Measurements from ENCODE around the gene PAIP1.
"Not testable (repeated sequence)": the region's sequence is repeated elsewhere in the genome, so short reads cannot be mapped to it uniquely, and the experiment has no call there.

The PAIP1 gene

DNA sequence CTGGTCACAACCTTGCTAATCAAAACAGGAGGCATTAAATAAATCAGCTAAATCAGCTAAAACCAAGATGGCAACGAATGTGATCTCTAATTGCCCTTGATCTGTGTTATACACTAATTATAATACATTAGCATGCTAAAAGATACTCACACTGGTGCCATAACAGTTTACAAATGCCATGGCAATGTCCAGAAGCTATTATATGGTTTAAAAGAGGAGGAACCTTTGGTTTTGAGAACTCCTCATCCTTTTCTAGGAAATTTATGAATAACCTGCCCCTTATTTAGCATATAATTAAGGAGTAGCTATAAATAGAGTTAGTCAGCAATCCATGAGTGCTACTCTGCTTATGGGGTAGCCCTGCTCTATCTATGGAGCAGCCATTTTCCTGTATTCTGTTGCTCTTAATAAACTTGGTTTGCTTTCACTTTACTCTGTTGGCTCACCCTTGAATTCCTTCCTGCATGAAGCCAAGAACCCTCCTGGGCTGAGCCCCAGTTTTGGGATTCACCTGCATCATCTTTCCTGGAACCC is 27.4 kb upstream of the PAIP1 start:
- Histone ChIP-seq H3K4me2 (ENCODE audit: low read length) (no peak overlapping the region), H3K9ac (ENCODE audit: low read length) (no peak overlapping the region), H4K8ac (ENCODE audit: low read depth, low read length) (no peak overlapping the region), H2BK5ac (ENCODE audit: low read length) (no peak overlapping the region), H3K4me3 (ENCODE audit: low read length) (no peak overlapping the region), H3K23ac (ENCODE audit: low read length) (no peak overlapping the region), H2AK5ac (ENCODE audit: low read length) (no peak overlapping the region), H3K4ac (ENCODE audit: low read depth, low read length) (no peak overlapping the region), H2BK15ac (replicated peaks; ENCODE audit: low read depth) (no peak overlapping the region), H3K79me2 (ENCODE audit: control insufficient read depth, insufficient read depth, low read length) (no peaks in the 10 kb centered on the region), H3K27ac (ENCODE audit: low read depth, low read length) (no peak overlapping the region), H3K36me3 (ENCODE audit: control insufficient read depth, insufficient read depth, low read length) (no peaks in the 10 kb centered on the region), H4K5ac (ENCODE audit: low read length) (no peak overlapping the region), H3K56ac (ENCODE audit: low read length) (no peak overlapping the region), H3K79me1 (ENCODE audit: low read length) (no peaks in the 10 kb centered on the region), H3K18ac (ENCODE audit: low read length) (no peak overlapping the region), H3K4me1 (ENCODE audit: control insufficient read depth, low read depth, low read length) (no peaks in the 10 kb centered on the region), H2BK120ac (ENCODE audit: low read depth, low read length) (no peak overlapping the region), H3K27me3 (ENCODE audit: insufficient read depth, low read length, poor library complexity) (no peaks in the 10 kb centered on the region)
- WGBS (ENCODE audit: extremely low coverage, insufficient coverage, low lambda C conversion rate): no CpG with 5 or more reads among the region's 1 CpG
- no peak for DNase-seq

DNA sequence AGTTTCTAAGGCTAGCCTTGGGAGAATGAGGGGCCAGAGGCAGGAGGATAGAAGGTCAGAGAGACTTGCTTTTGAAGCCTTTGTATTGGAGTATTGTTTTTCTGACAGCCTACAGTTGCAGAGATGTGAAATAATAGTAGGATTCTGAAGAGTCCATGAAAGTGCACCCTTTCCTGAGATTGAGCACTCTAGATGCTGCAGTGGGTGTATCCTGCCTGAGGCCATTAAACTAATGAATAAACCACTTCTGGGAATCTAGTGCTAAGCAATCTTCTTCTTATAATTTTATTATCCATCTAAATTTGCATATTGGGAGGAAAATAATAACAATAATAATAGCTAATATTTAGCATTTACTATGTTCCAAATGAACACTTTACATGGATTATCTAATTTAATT is 26.8 kb upstream of the PAIP1 start:
- Histone ChIP-seq H2BK5ac (ENCODE audit: low read length) (no peak overlapping the region), H3K9ac (ENCODE audit: low read length) (no peak overlapping the region), H3K4me3 (ENCODE audit: low read length) (no peak overlapping the region), H3K27me3 (ENCODE audit: insufficient read depth, low read length, poor library complexity) (no peaks in the 10 kb centered on the region), H2BK120ac (ENCODE audit: low read depth, low read length) (no peak overlapping the region), H3K36me3 (ENCODE audit: control insufficient read depth, insufficient read depth, low read length) (no peaks in the 10 kb centered on the region), H3K4me2 (ENCODE audit: low read length) (no peak overlapping the region), H4K8ac (ENCODE audit: low read depth, low read length) (no peak overlapping the region), H3K23ac (ENCODE audit: low read length) (no peak overlapping the region), H3K56ac (ENCODE audit: low read length) (no peak overlapping the region), H2BK15ac (replicated peaks; ENCODE audit: low read depth) (no peak overlapping the region), H2AK5ac (ENCODE audit: low read length) (no peak overlapping the region), H3K79me1 (ENCODE audit: low read length) (no peaks in the 10 kb centered on the region), H3K18ac (ENCODE audit: low read length) (no peak overlapping the region), H3K27ac (ENCODE audit: low read depth, low read length) (no peak overlapping the region), H3K4ac (ENCODE audit: low read depth, low read length) (no peak overlapping the region), H3K4me1 (ENCODE audit: control insufficient read depth, low read depth, low read length) (no peaks in the 10 kb centered on the region), H4K5ac (ENCODE audit: low read length) (no peak overlapping the region), H3K79me2 (ENCODE audit: control insufficient read depth, insufficient read depth, low read length) (no peaks in the 10 kb centered on the region)
- DNase-seq: no peak

- no peaks in the 10 kb centered on the region for H3K4me1 ChIP-seq (ENCODE audit: control insufficient read depth, low read depth, low read length)
- no CpG with 5 or more reads among the region's 4 CpGs for WGBS (ENCODE audit: extremely low coverage, insufficient coverage, low lambda C conversion rate)
- H3K27me3 ChIP-seq (ENCODE audit: insufficient read depth, low read length, poor library complexity): no peaks in the 10 kb centered on the region
These were observed 25.5 kb upstream of the PAIP1 start for GRCh38 chr5:43582082-43583005.

GRCh38 chr5:43581398-43581797 is 24.5 kb upstream of the PAIP1 start:
- DNase-seq: no peak
- no peaks in the 10 kb centered on the region for H3K36me3 ChIP-seq (ENCODE audit: control insufficient read depth, insufficient read depth, low read length)
- no peak overlapping the region for H2BK15ac ChIP-seq (replicated peaks; ENCODE audit: low read depth)
- no peak overlapping the region for H3K4me3 ChIP-seq (ENCODE audit: low read length)
- H3K27me3 ChIP-seq (ENCODE audit: insufficient read depth, low read length, poor library complexity): no peaks in the 10 kb centered on the region
- H2BK120ac ChIP-seq (ENCODE audit: low read depth, low read length): no peak overlapping the region
- no peak overlapping the region for H3K56ac ChIP-seq (ENCODE audit: low read length)
- no peak overlapping the region for H4K8ac ChIP-seq (ENCODE audit: low read depth, low read length)
- H3K79me2 ChIP-seq (ENCODE audit: control insufficient read depth, insufficient read depth, low read length): no peaks in the 10 kb centered on the region
- no peak overlapping the region for H3K18ac ChIP-seq (ENCODE audit: low read length)
- H3K9ac ChIP-seq (ENCODE audit: low read length): no peak overlapping the region
- no peak overlapping the region for H3K4ac ChIP-seq (ENCODE audit: low read depth, low read length)
- no peak overlapping the region for H2BK5ac ChIP-seq (ENCODE audit: low read length)
- H4K5ac ChIP-seq (ENCODE audit: low read length): no peak overlapping the region
- H2AK5ac ChIP-seq (ENCODE audit: low read length): no peak overlapping the region
- H3K27ac ChIP-seq (ENCODE audit: low read depth, low read length): no peak overlapping the region
- no peak overlapping the region for H3K23ac ChIP-seq (ENCODE audit: low read length)
- WGBS (ENCODE audit: extremely low coverage, insufficient coverage, low lambda C conversion rate): no CpG with 5 or more reads among the region's 1 CpG
- no peaks in the 10 kb centered on the region for H3K4me1 ChIP-seq (ENCODE audit: control insufficient read depth, low read depth, low read length)
- no peak overlapping the region for H3K4me2 ChIP-seq (ENCODE audit: low read length)
- no peaks in the 10 kb centered on the region for H3K79me1 ChIP-seq (ENCODE audit: low read length)

More at GRCh38 chr5:43582082-43583005, 25.5 kb upstream of the PAIP1 start:
- Histone ChIP-seq H2BK120ac (ENCODE audit: low read depth, low read length) (no peak overlapping the region), H3K36me3 (ENCODE audit: control insufficient read depth, insufficient read depth, low read length) (no peaks in the 10 kb centered on the region), H3K79me1 (ENCODE audit: low read length) (no peaks in the 10 kb centered on the region), H3K27ac (ENCODE audit: low read depth, low read length) (no peak overlapping the region), H3K9ac (ENCODE audit: low read length) (no peak overlapping the region), H4K5ac (ENCODE audit: low read length) (no peak overlapping the region), H2BK5ac (ENCODE audit: low read length) (no peak overlapping the region), H3K4ac (ENCODE audit: low read depth, low read length) (no peak overlapping the region), H3K4me3 (ENCODE audit: low read length) (no peak overlapping the region), H3K56ac (ENCODE audit: low read length) (no peak overlapping the region), H3K18ac (ENCODE audit: low read length) (no peak overlapping the region), H3K23ac (ENCODE audit: low read length) (no peak overlapping the region), H3K4me2 (ENCODE audit: low read length) (no peak overlapping the region), H3K79me2 (ENCODE audit: control insufficient read depth, insufficient read depth, low read length) (no peaks in the 10 kb centered on the region), H2AK5ac (ENCODE audit: low read length) (no peak overlapping the region), H4K8ac (ENCODE audit: low read depth, low read length) (no peak overlapping the region), H2BK15ac (replicated peaks; ENCODE audit: low read depth) (no peak overlapping the region)
- DNase-seq: no peak

- H3K27me3 ChIP-seq (ENCODE audit: insufficient read depth, low read length, poor library complexity); DNase-seq; H3K23ac ChIP-seq (ENCODE audit: low read length); H3K4me1 ChIP-seq (ENCODE audit: control insufficient read depth, low read depth, low read length); H2BK15ac ChIP-seq (replicated peaks; ENCODE audit: low read depth); H3K79me1 ChIP-seq (ENCODE audit: low read length); H3K79me2 ChIP-seq (ENCODE audit: control insufficient read depth, insufficient read depth, low read length); H2AK5ac ChIP-seq (ENCODE audit: low read length); H3K18ac ChIP-seq (ENCODE audit: low read length); H3K4me3 ChIP-seq (ENCODE audit: low read length); H3K4ac ChIP-seq (ENCODE audit: low read depth, low read length); H4K5ac ChIP-seq (ENCODE audit: low read length); H3K9ac ChIP-seq (ENCODE audit: low read length); H2BK5ac ChIP-seq (ENCODE audit: low read length); H3K27ac ChIP-seq (ENCODE audit: low read depth, low read length); H4K8ac ChIP-seq (ENCODE audit: low read depth, low read length); H3K4me2 ChIP-seq (ENCODE audit: low read length); H2BK120ac ChIP-seq (ENCODE audit: low read depth, low read length); H3K36me3 ChIP-seq (ENCODE audit: control insufficient read depth, insufficient read depth, low read length); H3K56ac ChIP-seq (ENCODE audit: low read length): not testable (repeated sequence)
- no CpG with 5 or more reads among the region's 10 CpGs for WGBS (ENCODE audit: extremely low coverage, insufficient coverage, low lambda C conversion rate)
These were observed 23.7 kb upstream of the PAIP1 start for GRCh38 chr5:43580402-43581210.
